Astrocyte (in vitro differentiated cells and primary cell): Measurements from ENCODE around the gene CRYBA2. TPM values are rescaled to one million over a fixed set of nuclear protein-coding genes. Genes with fewer than 3 reads are reported as not detected.

ENCODE experiments used
- DNase-seq: peaks from one replicate; pipeline ENCODE4 v3.0.0-alpha.2; 2010; ENCODE audit warnings: low read depth
- FAIRE-seq: peaks from 2 replicates; lab custom pipeline; 2011; peaks lifted over from hg19 to GRCh38; lab: Jason Lieb, UNC
- H2AFZ ChIP-seq: 2 replicates; pipeline ENCODE4 v1.6.0; 2012; ENCODE audit warnings: low read depth, low read length, inconsistent platforms
- H3K27ac ChIP-seq: 2 replicates; pipeline ENCODE4 v1.5.1; 2011; ENCODE audit warnings: low read depth, low read length, inconsistent platforms
- H3K27me3 ChIP-seq: 2 replicates; pipeline ENCODE4 v1.6.0; 2011; ENCODE audit warnings: low read length, inconsistent platforms; ENCODE audit not compliant: insufficient read depth
- H3K36me3 ChIP-seq: 2 replicates; pipeline ENCODE4 v1.5.1; 2011; ENCODE audit warnings: low read length, inconsistent platforms; ENCODE audit not compliant: insufficient read depth
- H3K4me1 ChIP-seq: 2 replicates; pipeline ENCODE4 v1.5.1; 2011; ENCODE audit warnings: low read length, inconsistent platforms; ENCODE audit not compliant: insufficient read depth
- H3K4me2 ChIP-seq: 2 replicates; pipeline ENCODE4 v1.6.0; 2012; ENCODE audit warnings: low read length, inconsistent platforms
- H3K4me3 ChIP-seq: 2 replicates; pipeline ENCODE4 v1.5.1; 2011; ENCODE audit warnings: low read depth, mild to moderate bottlenecking, low read length, inconsistent platforms; ENCODE audit not compliant: insufficient read depth
- H3K79me2 ChIP-seq: 2 replicates; pipeline ENCODE4 v1.6.0; 2012; ENCODE audit warnings: mild to moderate bottlenecking, low read length, inconsistent platforms; ENCODE audit not compliant: insufficient read depth
- H3K9ac ChIP-seq: 2 replicates; pipeline ENCODE4 v1.6.0; 2012; ENCODE audit warnings: mild to moderate bottlenecking, low read length, inconsistent platforms
- H3K9me3 ChIP-seq: 2 replicates; pipeline ENCODE4 v1.5.1; 2012; ENCODE audit warnings: low read depth, mild to moderate bottlenecking, low read length, inconsistent platforms; ENCODE audit not compliant: insufficient read depth
- H4K20me1 ChIP-seq: 2 replicates; pipeline ENCODE4 v1.6.0; 2012; ENCODE audit warnings: low read length, inconsistent platforms; ENCODE audit not compliant: insufficient read depth
- H3K27ac Mint-ChIP-seq: one replicate; pipeline ENCODE4 v1.8.0; 2021; ENCODE audit warnings: mild to moderate bottlenecking, mixed read lengths; ENCODE audit not compliant: unreplicated experiment
- H3K27me3 Mint-ChIP-seq: one replicate; pipeline ENCODE4 v1.8.0; 2021; ENCODE audit warnings: low read depth, mixed read lengths; ENCODE audit not compliant: unreplicated experiment
- H3K36me3 Mint-ChIP-seq: one replicate; pipeline ENCODE4 v1.8.0; 2021; ENCODE audit warnings: low read depth, mixed read lengths; ENCODE audit not compliant: unreplicated experiment
- H3K4me1 Mint-ChIP-seq: one replicate; pipeline ENCODE4 v1.8.0; 2021; ENCODE audit warnings: low read depth, mixed read lengths; ENCODE audit not compliant: unreplicated experiment
- H3K4me3 Mint-ChIP-seq: one replicate; pipeline ENCODE4 v1.8.0; 2021; ENCODE audit warnings: mild to moderate bottlenecking, moderate library complexity, mixed read lengths; ENCODE audit not compliant: unreplicated experiment
- H3K9me3 Mint-ChIP-seq: one replicate; pipeline ENCODE4 v1.8.0; 2021; ENCODE audit warnings: mild to moderate bottlenecking, mixed read lengths; ENCODE audit not compliant: unreplicated experiment
- EZH2 ChIP-seq: IDR thresholded peaks from 2 replicates; pipeline ENCODE4 v1.6.1; 2012; ENCODE audit warnings: mild to moderate bottlenecking, low read length, inconsistent platforms; ENCODE audit not compliant: insufficient read depth
- total RNA-seq: library from RNA; stranded (reverse); gene quantifications from 2 replicates; pipeline ENCODE4 v1.2.1, GENCODE V29; 2021
- TF ChIP-seq, protein P1 (sequence below): IDR thresholded peaks from 2 replicates; pipeline ENCODE4 v1.5.1; 2011; ENCODE audit warnings: low read depth, mild to moderate bottlenecking, inconsistent platforms, low read length, moderate library complexity; ENCODE audit not compliant: insufficient read depth

Gene CRYBA2
- total RNA-seq, 1 donor from 2014 or later, result not detected

GRCh38 chr2:219023045-219023605 lies 29.9 kb upstream of the CRYBA2 start:
- TF ChIP-seq EZH2, result no peak
- TF ChIP-seq, protein P1, sequence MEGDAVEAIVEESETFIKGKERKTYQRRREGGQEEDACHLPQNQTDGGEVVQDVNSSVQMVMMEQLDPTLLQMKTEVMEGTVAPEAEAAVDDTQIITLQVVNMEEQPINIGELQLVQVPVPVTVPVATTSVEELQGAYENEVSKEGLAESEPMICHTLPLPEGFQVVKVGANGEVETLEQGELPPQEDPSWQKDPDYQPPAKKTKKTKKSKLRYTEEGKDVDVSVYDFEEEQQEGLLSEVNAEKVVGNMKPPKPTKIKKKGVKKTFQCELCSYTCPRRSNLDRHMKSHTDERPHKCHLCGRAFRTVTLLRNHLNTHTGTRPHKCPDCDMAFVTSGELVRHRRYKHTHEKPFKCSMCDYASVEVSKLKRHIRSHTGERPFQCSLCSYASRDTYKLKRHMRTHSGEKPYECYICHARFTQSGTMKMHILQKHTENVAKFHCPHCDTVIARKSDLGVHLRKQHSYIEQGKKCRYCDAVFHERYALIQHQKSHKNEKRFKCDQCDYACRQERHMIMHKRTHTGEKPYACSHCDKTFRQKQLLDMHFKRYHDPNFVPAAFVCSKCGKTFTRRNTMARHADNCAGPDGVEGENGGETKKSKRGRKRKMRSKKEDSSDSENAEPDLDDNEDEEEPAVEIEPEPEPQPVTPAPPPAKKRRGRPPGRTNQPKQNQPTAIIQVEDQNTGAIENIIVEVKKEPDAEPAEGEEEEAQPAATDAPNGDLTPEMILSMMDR, result no peak
- no peaks in the 10 kb centered on the region for H3K4me1 ChIP-seq
- H3K27me3 ChIP-seq, result peaks cover 14% of the 10 kb centered on the region
- no peaks in the 10 kb centered on the region for H3K4me1 Mint-ChIP-seq
- no peak overlapping the region for H3K4me3 Mint-ChIP-seq
- no peaks in the 10 kb centered on the region for H3K79me2 ChIP-seq
- H3K9me3 Mint-ChIP-seq, result no peaks in the 10 kb centered on the region
- H3K4me3 ChIP-seq, result no peak overlapping the region
- H3K36me3 Mint-ChIP-seq, result no peaks in the 10 kb centered on the region
- H4K20me1 ChIP-seq, result no peaks in the 10 kb centered on the region
- H3K36me3 ChIP-seq, result no peaks in the 10 kb centered on the region
- H2AFZ ChIP-seq, result no peak overlapping the region
- H3K4me2 ChIP-seq, result no peak overlapping the region
- FAIRE-seq (no peak), DNase-seq (no peak)
- peaks cover 78% of the 10 kb centered on the region for H3K27me3 Mint-ChIP-seq
- no peaks in the 10 kb centered on the region for H3K9me3 ChIP-seq
- no peak overlapping the region for H3K9ac ChIP-seq
- H3K27ac Mint-ChIP-seq, result no peak overlapping the region
- no peak overlapping the region for H3K27ac ChIP-seq

DNA sequence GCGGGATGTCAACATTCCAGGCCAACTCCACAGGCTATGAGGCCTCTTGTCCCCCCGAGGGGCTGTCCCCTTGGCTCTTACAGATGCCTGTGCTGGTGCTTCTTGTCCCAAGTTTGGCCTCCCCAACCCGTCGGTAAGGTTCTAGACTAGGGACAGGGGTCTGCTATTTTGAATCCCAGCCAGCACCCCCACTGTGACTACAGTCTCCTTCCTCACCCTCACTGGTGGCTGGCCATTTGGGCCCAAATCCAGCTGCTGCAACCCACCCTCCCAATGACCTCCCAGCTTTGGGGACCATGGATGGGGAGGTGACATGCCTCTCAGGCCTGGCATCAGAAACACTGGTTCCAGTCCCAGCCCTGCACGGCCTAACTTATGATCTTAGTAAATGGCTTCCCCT lies 29.4 kb upstream of the CRYBA2 start:
- Mint-ChIP-seq H3K4me3 (no peak overlapping the region), H3K9me3 (no peaks in the 10 kb centered on the region), H3K36me3 (no peaks in the 10 kb centered on the region), H3K27me3 (peaks cover 78% of the 10 kb centered on the region), H3K27ac (no peak overlapping the region), H3K4me1 (no peaks in the 10 kb centered on the region)
- Histone ChIP-seq H3K27me3 (peaks cover 14% of the 10 kb centered on the region), H2AFZ (no peak overlapping the region), H3K27ac (no peak overlapping the region), H3K9ac (no peak overlapping the region), H4K20me1 (no peaks in the 10 kb centered on the region), H3K9me3 (no peaks in the 10 kb centered on the region), H3K4me1 (no peaks in the 10 kb centered on the region), H3K4me2 (no peak overlapping the region), H3K36me3 (no peaks in the 10 kb centered on the region), H3K4me3 (no peak overlapping the region), H3K79me2 (no peaks in the 10 kb centered on the region)
- FAIRE-seq (no peak), DNase-seq (no peak)
- TF ChIP-seq, protein P1, result no peak
- TF ChIP-seq EZH2, result no peak

DNA sequence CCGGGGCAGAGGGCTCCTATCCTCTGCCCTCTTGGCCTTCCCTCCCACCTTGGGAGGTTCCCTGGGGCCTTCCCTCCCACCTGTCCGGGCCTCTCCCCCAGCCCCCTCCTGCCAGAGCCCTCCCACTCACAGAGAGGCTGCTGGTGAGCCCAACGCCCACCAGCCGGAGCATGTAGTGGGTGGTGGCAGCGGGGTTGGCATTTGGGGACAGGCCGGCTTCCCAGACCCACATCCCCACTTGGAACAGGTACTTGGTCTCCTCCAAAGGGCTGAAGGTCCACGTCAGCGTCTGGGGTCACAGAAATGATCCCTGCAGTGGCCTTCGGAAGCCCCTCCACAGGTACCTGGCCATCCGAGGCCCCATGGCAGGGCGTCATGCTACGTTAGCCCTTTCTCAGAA lies 28.8 kb upstream of the CRYBA2 start:
- Histone ChIP-seq H3K4me3 (no peak overlapping the region), H3K4me2 (no peak overlapping the region), H3K9ac (no peak overlapping the region), H3K36me3 (no peaks in the 10 kb centered on the region), H3K9me3 (no peaks in the 10 kb centered on the region), H4K20me1 (no peaks in the 10 kb centered on the region), H3K79me2 (no peaks in the 10 kb centered on the region), H2AFZ (no peak overlapping the region), H3K27ac (no peak overlapping the region), H3K27me3 (peaks cover 17% of the 10 kb centered on the region), H3K4me1 (no peaks in the 10 kb centered on the region)
- Mint-ChIP-seq H3K36me3 (no peaks in the 10 kb centered on the region), H3K27ac (no peak overlapping the region), H3K27me3 (peaks cover 77% of the 10 kb centered on the region), H3K4me3 (no peak overlapping the region), H3K9me3 (no peaks in the 10 kb centered on the region), H3K4me1 (no peaks in the 10 kb centered on the region)
- TF ChIP-seq, protein P1, result no peak
- TF ChIP-seq EZH2, result no peak
- no peak for DNase-seq
- no peak for FAIRE-seq
